HepG2 (cell line): Measurements from ENCODE around the gene GRM7. TPM values are rescaled to one million over a fixed set of nuclear protein-coding genes. Genes with fewer than 3 reads are reported as not detected.

Experiments
- AKNA ChIP-seq: sonication (generic); formaldehyde crosslinking; IDR thresholded peaks from 2 replicates; pipeline ENCODE4 v1.4.0; 2020; ENCODE audit warnings: missing genetic modification reagents, borderline replicate concordance
- CBX5 ChIP-seq: sonication (generic); formaldehyde crosslinking; IDR thresholded peaks from 2 replicates; pipeline ENCODE4 v1.4.0; 2020; ENCODE audit warnings: missing genetic modification reagents, borderline replicate concordance
- KAT7 ChIP-seq: IDR thresholded peaks from 2 replicates; pipeline ENCODE4 v1.6.1; 2018; ENCODE audit warnings: borderline replicate concordance, missing compliant biosample characterization
- POGZ ChIP-seq: sonication (generic); formaldehyde crosslinking; IDR thresholded peaks from 2 replicates; pipeline ENCODE4 v1.4.0; 2020; ENCODE audit warnings: mild to moderate bottlenecking, missing genetic modification reagents
- REL ChIP-seq: sonication (generic); formaldehyde crosslinking; conservative IDR thresholded peaks from 2 replicates; pipeline ENCODE4 v1.8.0; 2022; ENCODE audit warnings: mild to moderate bottlenecking, missing genetic modification reagents, moderate library complexity
- ZNF512B ChIP-seq: sonication (generic); formaldehyde crosslinking; IDR thresholded peaks from 2 replicates; pipeline ENCODE4 v1.5.1; 2020; ENCODE audit warnings: missing genetic modification reagents, mild to moderate bottlenecking, borderline replicate concordance
- ZNF550 ChIP-seq: sonication (generic); formaldehyde crosslinking; IDR thresholded peaks from 2 replicates; pipeline ENCODE4 v1.4.0; 2020; ENCODE audit warnings: mild to moderate bottlenecking, missing genetic modification reagents, borderline replicate concordance
- polyA plus RNA-seq, 8 experiments: library from polyadenylated mRNA; depleted of rRNA in 3 of 8; stranded (reverse) in 7 of 8; unstranded in 1 of 8; fragments of >200 nt; fragmentation: Illumina TruSeq in 4 of 8; extraction: Trizol in 4 of 8; gene quantifications; 2 replicates each; pipeline versions ENCODE4 v1.2.1 to v1.2.3, GENCODE V29; 2011 to 2016; ENCODE audit warnings: low read depth in 4 of 8, missing spikeins in 1 of 8, mixed read lengths in 1 of 8; ENCODE audit not compliant: insufficient read depth in 1 of 8
- total RNA-seq, 5 experiments: library from RNA; depleted of rRNA; stranded (reverse); fragments of >200 nt; fragmentation: Illumina TruSeq; extraction: Trizol; gene quantifications; 2 replicates each; pipeline ENCODE4 v1.2.3, GENCODE V29; 2016; ENCODE audit warnings: low read depth in 1 of 5

GRM7 gene
- total and polyA plus RNA-seq, 2 of the 13 experiments (the other 11 are each of a cell fraction or from before 2014, with no cell fraction given): not detected

GRCh38 chr3:6844723-6845122 is 16.2 kb upstream of the GRM7 start (continued):
- TF ChIP-seq AKNA (CRISPR knock-in tag): no peak
- TF ChIP-seq REL (CRISPR knock-in tag): no peak
- TF ChIP-seq KAT7 (CRISPR knock-in tag): no peak
- TF ChIP-seq POGZ: no peak
- TF ChIP-seq ZNF550 (CRISPR knock-in tag): no peak
- TF ChIP-seq CBX5: no peak
- TF ChIP-seq ZNF512B: no peak
- TF ChIP-seq, all 625 proteins: peak for 0
